GM04504 (cell line): ENCODE measurements around the gene FOSL1.
A peak's percentile ranks its signal among the peaks of the same experiment; 100 is the strongest.

Experiments used
- DNase-seq: peaks from one replicate; pipeline ENCODE4 v3.0.0-alpha.2; 2012; ENCODE audit warnings: low read depth

The FOSL1 gene

GRCh38 chr11:65919573-65920371 is 19.6 kb upstream of the FOSL1 start:
- DNase-seq, result no peak

GRCh38 chr11:65919141-65919572 is 19.0 kb upstream of the FOSL1 start, which contains the start of gene DRAP1:
TSS of gene DRAP1 (plus strand) at chr11:65919426. CDS start at chr11:65919502, 76 bp downstream.
- peak; percentile 96 for DNase-seq

- DNase-seq, result no peak
These were observed 18.3 kb upstream of the FOSL1 start, which contains the start of gene C11orf68 for GRCh38 chr11:65918211-65919140. TSS of gene C11orf68 (minus strand) at chr11:65919062. CDS start at chr11:65919031, 31 bp downstream.

- DNase-seq, result no peak
These were observed 17.4 kb upstream of the FOSL1 start for GRCh38 chr11:65917434-65918210.

- no peak for DNase-seq
These were observed 16.9 kb upstream of the FOSL1 start for GRCh38 chr11:65917077-65917433.

GRCh38 chr11:65916391-65916790 is 16.2 kb upstream of the FOSL1 start:
- no peak for DNase-seq

- peak; percentile 98 for DNase-seq
These were observed 15.6 kb upstream of the FOSL1 start for GRCh38 chr11:65915821-65916251.

- DNase-seq, result no peak
These were observed 15.1 kb upstream of the FOSL1 start for GRCh38 chr11:65915101-65915820.

- no peak for DNase-seq
These were observed 12.7 kb upstream of the FOSL1 start for GRCh38 chr11:65912845-65913244.

GRCh38 chr11:65911682-65912568 is 11.7 kb upstream of the FOSL1 start:
- DNase-seq, result peak; percentile 83

- DNase-seq, result no peak
These were observed 7.7 kb upstream of the FOSL1 start for GRCh38 chr11:65907878-65908277.

- no peak for DNase-seq
These were observed 6.4 kb upstream of the FOSL1 start for GRCh38 chr11:65906602-65907001.

- no peak for DNase-seq
These were observed 3.5 kb upstream of the FOSL1 start for GRCh38 chr11:65903715-65904114.

- peak; percentile 84 for DNase-seq
These were observed 2.9 kb upstream of the FOSL1 start for GRCh38 chr11:65903068-65903481.

- DNase-seq, result no peak
These were observed 652 bp upstream of the FOSL1 start for GRCh38 chr11:65900899-65901180.

- peak; percentile 74 for DNase-seq
These were observed 648 bp downstream of the FOSL1 start for GRCh38 chr11:65899356-65900124.

- no peak for DNase-seq
These were observed 1.4 kb downstream of the FOSL1 start for GRCh38 chr11:65898656-65899355.

- no peak for DNase-seq
These were observed 3.1 kb downstream of the FOSL1 start for GRCh38 chr11:65897020-65897471.
